Vagina (tissue), 2 donors: Measurements from ENCODE around the gene CZIB. TPM values are rescaled to one million over a fixed set of nuclear protein-coding genes. Genes with fewer than 3 reads are reported as not detected.

Source experiments
- DNase-seq, 2 donors: peaks; one replicate each; pipeline ENCODE4 v3.0.0-alpha.2; 2017; ENCODE audit errors: extremely low spot score in 2 of 2
- H3K27ac ChIP-seq: fragments of 200-600 bp; sonication (generic); one replicate; pipeline ENCODE4 v1.5.1; 2019
- H3K27me3 ChIP-seq: fragments of 200-600 bp; sonication (generic); one replicate; pipeline ENCODE4 v1.5.1; 2019
- H3K36me3 ChIP-seq, 2 donors: fragments of 200-600 bp; sonication (generic); one replicate each; pipeline ENCODE4 v1.5.1; 2017 to 2019
- H3K4me1 ChIP-seq: fragments of 200-600 bp; sonication (generic); one replicate; pipeline ENCODE4 v1.5.1; 2019
- H3K4me3 ChIP-seq, 2 donors: fragments of 200-600 bp; sonication (generic); 1 replicate in 1 of 2; 2 replicates in 1 of 2; pipeline ENCODE4 v1.5.1; 2016 to 2019
- H3K9me3 ChIP-seq: fragments of 200-600 bp; sonication (generic); one replicate; pipeline ENCODE4 v1.5.1; 2019
- POLR2A ChIP-seq, 2 donors: fragments of 450-650 bp; IDR thresholded peaks; one replicate each; pipeline ENCODE4 v1.6.1; 2017; ENCODE audit warnings: antibody characterized with exemption in 2 of 2, mild to moderate bottlenecking in 2 of 2, moderate library complexity in 2 of 2
- POLR2AphosphoS5 ChIP-seq, 2 donors: sonication (generic); formaldehyde crosslinking; IDR thresholded peaks; one replicate each; pipeline ENCODE4 v1.9.0; 2017; ENCODE audit warnings: antibody characterized with exemption in 2 of 2, mild to moderate bottlenecking in 2 of 2, low read depth in 1 of 2; ENCODE audit not compliant: insufficient read depth in 1 of 2
- intact Hi-C: fragments of 100-400 bp; cut with DNase I; formaldehyde crosslinking; loops from one replicate; pipeline ENCODE4 v1.15.1; 2023
- total RNA-seq: library from RNA; depleted of rRNA; stranded (reverse); fragments of >200 nt; gene quantifications from one replicate; pipeline ENCODE4 v1.2.3, GENCODE V29; 2016
- TF ChIP-seq, protein P1 (sequence below), 3 experiments: fragments of 450-650 bp in 2 of 3; fragments of 200-600 bp in 1 of 3; sonication (generic) in 1 of 3; IDR thresholded peaks; one replicate each; pipeline ENCODE4 v1.5.1; 2017 to 2019; ENCODE audit warnings: antibody characterized with exemption in 3 of 3, mild to moderate bottlenecking in 2 of 3, moderate library complexity in 2 of 3

Gene CZIB
- total RNA-seq, 1 donor from 2014 or later = 50.6 TPM

DNA sequence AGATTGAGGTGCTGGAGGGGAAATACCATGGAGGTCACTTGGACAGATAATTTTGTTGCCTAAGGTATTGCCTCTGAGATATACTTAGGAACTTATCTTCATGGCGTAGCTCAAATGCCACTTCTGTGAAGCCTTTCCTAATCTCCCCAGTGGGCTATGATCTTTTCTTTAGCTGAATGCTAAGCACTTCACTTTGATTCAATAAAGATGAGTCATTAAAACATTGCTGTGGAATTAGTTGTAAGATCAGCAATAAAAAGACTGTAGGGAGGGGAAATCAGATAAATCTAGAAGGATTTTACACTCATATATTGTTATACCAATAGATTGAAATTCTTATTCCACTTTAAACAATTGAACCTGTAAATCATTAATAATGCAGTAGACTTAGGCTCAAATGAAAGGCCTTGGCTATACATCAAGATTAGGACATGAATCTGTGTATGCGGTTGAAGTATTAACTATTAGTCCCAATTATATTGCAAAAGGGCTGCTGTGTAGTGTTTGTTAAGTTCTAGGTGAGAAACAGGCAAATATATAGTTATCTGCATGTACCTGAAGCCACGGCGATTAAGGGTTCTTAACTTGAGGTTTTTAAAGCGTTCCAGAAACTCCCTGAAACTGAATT, 37.1 kb upstream of the CZIB start:
- no peaks in the 10 kb centered on the region for H3K27me3 ChIP-seq
- no peak overlapping the region for H3K4me3 ChIP-seq
- TF ChIP-seq, protein P1, sequence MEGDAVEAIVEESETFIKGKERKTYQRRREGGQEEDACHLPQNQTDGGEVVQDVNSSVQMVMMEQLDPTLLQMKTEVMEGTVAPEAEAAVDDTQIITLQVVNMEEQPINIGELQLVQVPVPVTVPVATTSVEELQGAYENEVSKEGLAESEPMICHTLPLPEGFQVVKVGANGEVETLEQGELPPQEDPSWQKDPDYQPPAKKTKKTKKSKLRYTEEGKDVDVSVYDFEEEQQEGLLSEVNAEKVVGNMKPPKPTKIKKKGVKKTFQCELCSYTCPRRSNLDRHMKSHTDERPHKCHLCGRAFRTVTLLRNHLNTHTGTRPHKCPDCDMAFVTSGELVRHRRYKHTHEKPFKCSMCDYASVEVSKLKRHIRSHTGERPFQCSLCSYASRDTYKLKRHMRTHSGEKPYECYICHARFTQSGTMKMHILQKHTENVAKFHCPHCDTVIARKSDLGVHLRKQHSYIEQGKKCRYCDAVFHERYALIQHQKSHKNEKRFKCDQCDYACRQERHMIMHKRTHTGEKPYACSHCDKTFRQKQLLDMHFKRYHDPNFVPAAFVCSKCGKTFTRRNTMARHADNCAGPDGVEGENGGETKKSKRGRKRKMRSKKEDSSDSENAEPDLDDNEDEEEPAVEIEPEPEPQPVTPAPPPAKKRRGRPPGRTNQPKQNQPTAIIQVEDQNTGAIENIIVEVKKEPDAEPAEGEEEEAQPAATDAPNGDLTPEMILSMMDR (IDR thresholded peaks at IDR 0.05) = no peak
- TF ChIP-seq POLR2AphosphoS5 (IDR thresholded peaks at IDR 0.05; ENCODE audit: insufficient read depth in 1 of 2, low read depth in 1 of 2) = no peak
- TF ChIP-seq POLR2A (IDR thresholded peaks at IDR 0.05) = no peak
- no peaks in the 10 kb centered on the region for H3K4me1 ChIP-seq
- intact Hi-C loops = no loop called here
- no peaks in the 10 kb centered on the region for H3K36me3 ChIP-seq
- H3K9me3 ChIP-seq = no peaks in the 10 kb centered on the region
- no peak for DNase-seq
- no peak overlapping the region for H3K27ac ChIP-seq

DNA sequence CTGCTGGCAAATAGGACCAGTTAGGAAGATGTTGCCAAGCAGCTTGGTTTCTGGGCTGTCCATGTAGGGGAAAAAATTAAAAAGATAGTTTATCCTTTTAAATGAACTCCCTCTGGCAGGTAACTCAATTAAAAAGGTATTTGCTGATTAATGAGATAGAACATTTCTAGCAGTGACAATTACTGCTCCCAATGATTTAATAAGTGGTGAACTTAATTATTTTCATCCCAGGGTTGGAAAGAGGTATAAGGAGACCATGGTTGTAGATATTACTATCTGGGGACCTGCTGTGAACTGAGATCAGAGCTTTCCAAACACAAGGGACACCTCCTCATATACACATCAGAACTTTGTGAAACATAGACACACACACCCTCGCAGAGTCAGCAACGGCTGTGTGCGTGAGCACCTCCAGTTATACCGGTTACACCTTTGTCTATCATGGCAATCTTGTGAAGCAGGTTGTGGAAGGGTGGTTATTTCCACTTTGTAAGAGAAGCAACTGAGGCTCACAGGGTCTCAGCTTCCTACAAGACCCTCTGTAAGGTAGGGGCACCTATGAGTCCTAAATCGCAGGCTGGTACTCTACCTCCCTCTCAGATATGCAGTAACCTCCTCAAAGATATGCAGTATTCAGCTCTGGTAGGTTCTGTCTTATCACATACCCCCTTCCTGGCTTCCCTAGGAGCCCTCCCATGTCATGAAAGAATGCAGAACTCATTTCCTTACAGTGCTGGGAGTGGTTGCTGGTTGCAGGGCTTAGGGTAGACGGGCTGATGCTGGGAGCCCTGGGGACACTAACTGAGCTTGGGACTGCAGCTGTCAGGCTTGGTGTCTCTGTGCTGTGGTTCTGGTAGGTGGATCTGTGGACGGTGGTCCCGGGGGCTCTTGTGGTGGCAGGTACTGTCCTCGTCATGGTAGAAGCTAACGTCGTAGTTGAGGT, 36.3 kb upstream of the CZIB start:
- no peaks in the 10 kb centered on the region for H3K9me3 ChIP-seq
- H3K4me3 ChIP-seq = no peak overlapping the region
- no peak overlapping the region for H3K27ac ChIP-seq
- H3K4me1 ChIP-seq = no peaks in the 10 kb centered on the region
- DNase-seq = no peak
- no peaks in the 10 kb centered on the region for H3K27me3 ChIP-seq
- H3K36me3 ChIP-seq = no peaks in the 10 kb centered on the region
- TF ChIP-seq POLR2AphosphoS5 (IDR thresholded peaks at IDR 0.05; ENCODE audit: insufficient read depth in 1 of 2, low read depth in 1 of 2) (no peak), POLR2A (IDR thresholded peaks at IDR 0.05) (no peak)
- TF ChIP-seq, protein P1 (IDR thresholded peaks at IDR 0.05) = no peak
- intact Hi-C loops = no loop called here

DNA sequence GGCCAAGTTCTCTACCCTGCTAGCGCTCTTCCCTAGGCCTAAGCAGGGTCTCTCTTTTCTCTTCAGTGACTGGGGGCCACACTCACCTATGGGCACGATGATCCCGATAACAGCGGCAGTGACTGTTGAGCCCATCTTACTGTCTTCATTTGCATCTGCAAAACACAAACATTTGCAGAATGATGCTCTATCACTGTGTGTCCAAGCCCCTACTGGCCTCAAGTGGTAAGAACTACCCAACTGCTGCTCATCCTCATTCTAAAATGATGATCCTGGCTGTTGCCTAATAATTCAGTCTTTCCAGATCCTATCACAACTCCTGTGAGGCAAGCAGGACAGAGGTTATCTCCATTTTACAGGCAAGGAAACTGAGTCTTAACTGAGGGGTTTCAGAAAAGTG, 34.6 kb upstream of the CZIB start:
- TF ChIP-seq POLR2AphosphoS5 (IDR thresholded peaks at IDR 0.05; ENCODE audit: insufficient read depth in 1 of 2, low read depth in 1 of 2) (no peak), POLR2A (IDR thresholded peaks at IDR 0.05) (no peak)
- TF ChIP-seq, protein P1 (IDR thresholded peaks at IDR 0.05) = no peak
- Histone ChIP-seq H3K4me3 (no peak overlapping the region), H3K36me3 (no peaks in the 10 kb centered on the region), H3K27ac (no peak overlapping the region), H3K27me3 (no peaks in the 10 kb centered on the region), H3K9me3 (no peaks in the 10 kb centered on the region), H3K4me1 (no peaks in the 10 kb centered on the region)
- intact Hi-C loops = no loop called here
- DNase-seq = no peak

DNA sequence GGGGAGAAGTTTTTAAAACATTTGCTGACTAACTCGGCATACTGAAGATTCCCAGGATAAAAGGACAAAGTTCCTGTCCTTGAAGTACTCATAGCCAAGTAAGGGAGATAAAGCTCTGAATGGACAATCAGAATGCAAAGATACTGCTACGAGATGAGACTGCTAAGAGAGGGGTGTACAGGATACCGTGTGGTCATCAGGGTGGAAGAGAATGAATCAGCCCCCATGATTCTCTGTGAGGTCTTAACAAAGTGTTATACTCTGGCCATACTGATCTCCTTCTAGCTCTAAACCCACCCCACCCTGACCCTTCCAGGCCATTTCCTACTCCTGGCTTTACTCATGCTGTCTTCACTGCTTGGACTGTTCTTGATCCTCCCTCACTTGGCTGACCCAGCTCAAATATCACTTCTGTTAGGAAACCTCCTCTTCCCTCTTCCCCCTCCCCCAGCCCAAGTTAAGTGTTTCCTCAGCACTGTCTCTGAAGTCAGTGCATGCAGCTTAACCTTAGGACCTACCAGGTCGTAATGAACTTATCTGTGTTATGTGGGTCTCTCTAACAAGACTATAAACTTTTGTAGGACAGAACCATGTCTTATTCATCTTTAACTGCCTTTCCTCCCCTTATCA, 33.7 kb upstream of the CZIB start:
- TF ChIP-seq POLR2AphosphoS5 (IDR thresholded peaks at IDR 0.05; ENCODE audit: insufficient read depth in 1 of 2, low read depth in 1 of 2) = no peak
- TF ChIP-seq POLR2A (IDR thresholded peaks at IDR 0.05) = no peak
- TF ChIP-seq, protein P1 (IDR thresholded peaks at IDR 0.05) = no peak
- no peak for DNase-seq
- intact Hi-C loops = no loop called here
- Histone ChIP-seq H3K27ac (no peak overlapping the region), H3K4me3 (no peak overlapping the region), H3K9me3 (no peaks in the 10 kb centered on the region), H3K27me3 (no peaks in the 10 kb centered on the region), H3K36me3 (no peaks in the 10 kb centered on the region), H3K4me1 (no peaks in the 10 kb centered on the region)
